Liver (tissue), 3 donors: ENCODE results near the gene TMEM116.
"Not testable (repeated sequence)": the region's sequence is repeated elsewhere in the genome, so short reads cannot be mapped to it uniquely, and the experiment has no call there.

Experiments used
- ATF3 ChIP-seq: IDR thresholded peaks from 2 replicates; pipeline ENCODE4 v1.6.1; 2016; ENCODE audit warnings: antibody characterized with exemption
- CTCF ChIP-seq: fragments of 150-350 bp; IDR thresholded peaks from 2 replicates; pipeline ENCODE4 v1.5.1; 2017; ENCODE audit warnings: improper control_type of control experiment, low read depth, low read length; ENCODE audit not compliant: missing input control
- EGR1 ChIP-seq, 2 donors: IDR thresholded peaks; 2 replicates each; pipeline ENCODE4 v1.6.1; 2016 to 2018; ENCODE audit warnings: antibody characterized with exemption in 2 of 2, low read depth in 2 of 2
- GABPA ChIP-seq, 2 donors: IDR thresholded peaks in 1 of 2; conservative IDR thresholded peaks in 1 of 2; 2 replicates each; pipeline ENCODE4 v1.6.1; 2016; ENCODE audit warnings: antibody characterized with exemption in 2 of 2, mild to moderate bottlenecking in 1 of 2, moderate library complexity in 1 of 2
- HNF4A ChIP-seq, 2 donors: conservative IDR thresholded peaks; 2 replicates each; pipeline ENCODE4 v1.6.1; 2016; ENCODE audit warnings: antibody characterized with exemption in 2 of 2, mild to moderate bottlenecking in 2 of 2
- JUND ChIP-seq, 2 donors: IDR thresholded peaks; 2 replicates each; pipeline ENCODE4 v1.6.1; 2016; ENCODE audit warnings: antibody characterized with exemption in 2 of 2
- MAX ChIP-seq: IDR thresholded peaks from 2 replicates; pipeline ENCODE4 v1.6.1; 2016; ENCODE audit warnings: antibody characterized with exemption
- NR2F2 ChIP-seq: IDR thresholded peaks from 2 replicates; pipeline ENCODE4 v1.6.1; 2016; ENCODE audit warnings: antibody characterized with exemption
- RAD21 ChIP-seq, 2 donors: IDR thresholded peaks; 2 replicates each; pipeline ENCODE4 v1.6.1; 2016; ENCODE audit warnings: antibody characterized with exemption in 2 of 2, mild to moderate bottlenecking in 2 of 2
- REST ChIP-seq: IDR thresholded peaks from 2 replicates; pipeline ENCODE4 v1.6.1; 2016; ENCODE audit warnings: antibody characterized with exemption, mild to moderate bottlenecking
- SP1 ChIP-seq: IDR thresholded peaks from 2 replicates; pipeline ENCODE4 v1.6.1; 2018; ENCODE audit warnings: antibody characterized with exemption, mild to moderate bottlenecking
- TAF1 ChIP-seq: conservative IDR thresholded peaks from 2 replicates; pipeline ENCODE4 v1.6.1; 2016; ENCODE audit warnings: antibody characterized with exemption, mild to moderate bottlenecking
- YY1 ChIP-seq: IDR thresholded peaks from 2 replicates; pipeline ENCODE4 v1.6.1; 2016; ENCODE audit warnings: antibody characterized with exemption, mild to moderate bottlenecking
- ZBTB33 ChIP-seq: IDR thresholded peaks from 2 replicates; pipeline ENCODE4 v1.6.1; 2016; ENCODE audit warnings: antibody characterized with exemption
- donor health status: healthy.
- donor health status: healthy.

GRCh38 chr12:111950961-111951676, 61.8 kb downstream of the TMEM116 start:
- TF ChIP-seq CTCF; TAF1; NR2F2; GABPA (IDR thresholded peaks at IDR 0.05 in 1 of 2, conservative IDR thresholded peaks at IDR 0.05 in 1 of 2); ZBTB33; YY1; REST; EGR1 (IDR thresholded peaks at IDR 0.05; ENCODE audit: low read depth in 2 of 2); RAD21 (IDR thresholded peaks at IDR 0.05); SP1; MAX; JUND (IDR thresholded peaks at IDR 0.05); ATF3; HNF4A (conservative IDR thresholded peaks at IDR 0.05): not testable (repeated sequence)
